ENCODE measurements around the gene LZIC. TPM values are rescaled to one million over a fixed set of nuclear protein-coding genes. Genes with fewer than 3 reads are reported as not detected.

Gene LZIC
- total RNA-seq, 1 donor from 2014 or later, result 31.2 TPM

- no peak overlapping the region for H3K4me3 Mint-ChIP-seq (ENCODE audit: unreplicated experiment)
- TF ChIP-seq CTCF (IDR thresholded peaks at IDR 0.05; ENCODE audit: unreplicated experiment), result no peak
- no peak overlapping the region for H3K27ac Mint-ChIP-seq (ENCODE audit: unreplicated experiment)
- no peak for DNase-seq (ENCODE audit: low spot score)
- H3K27me3 Mint-ChIP-seq (ENCODE audit: unreplicated experiment), result no peaks in the 10 kb centered on the region
- peaks cover 3% of the 10 kb centered on the region for H3K36me3 Mint-ChIP-seq (ENCODE audit: low read depth, unreplicated experiment)
- peaks cover 3% of the 10 kb centered on the region for H3K4me1 Mint-ChIP-seq (ENCODE audit: unreplicated experiment)
- H3K9me3 Mint-ChIP-seq (ENCODE audit: unreplicated experiment), result no peaks in the 10 kb centered on the region
These were observed 41.8 kb downstream of the LZIC start for GRCh38 chr1:9901148-9902059.

- no peak for DNase-seq (ENCODE audit: low spot score)
- TF ChIP-seq CTCF (IDR thresholded peaks at IDR 0.05; ENCODE audit: unreplicated experiment), result no peak
- Mint-ChIP-seq H3K36me3 (ENCODE audit: low read depth, unreplicated experiment) (peaks cover 3% of the 10 kb centered on the region), H3K4me3 (ENCODE audit: unreplicated experiment) (no peak overlapping the region), H3K4me1 (ENCODE audit: unreplicated experiment) (peaks cover 7% of the 10 kb centered on the region), H3K9me3 (ENCODE audit: unreplicated experiment) (no peaks in the 10 kb centered on the region), H3K27me3 (ENCODE audit: unreplicated experiment) (no peaks in the 10 kb centered on the region), H3K27ac (ENCODE audit: unreplicated experiment) (no peak overlapping the region)
These were observed 42.8 kb downstream of the LZIC start for GRCh38 chr1:9900142-9901043.

GRCh38 chr1:9894115-9894514, 49.1 kb downstream of the LZIC start:
- Mint-ChIP-seq H3K9me3 (ENCODE audit: unreplicated experiment) (no peaks in the 10 kb centered on the region), H3K27ac (ENCODE audit: unreplicated experiment) (peak overlapping the region; percentile 84), H3K36me3 (ENCODE audit: low read depth, unreplicated experiment) (peaks cover 8% of the 10 kb centered on the region), H3K27me3 (ENCODE audit: unreplicated experiment) (peaks cover 3% of the 10 kb centered on the region), H3K4me1 (ENCODE audit: unreplicated experiment) (peaks cover 49% of the 10 kb centered on the region), H3K4me3 (ENCODE audit: unreplicated experiment) (no peak overlapping the region)
- TF ChIP-seq CTCF (IDR thresholded peaks at IDR 0.05; ENCODE audit: unreplicated experiment), result no peak
- DNase-seq (ENCODE audit: low spot score), result no peak

- no peak for DNase-seq (ENCODE audit: low spot score)
- peak overlapping the region; percentile 31 for H3K4me3 Mint-ChIP-seq (ENCODE audit: unreplicated experiment)
- peaks cover 3% of the 10 kb centered on the region for H3K27me3 Mint-ChIP-seq (ENCODE audit: unreplicated experiment)
- peaks cover 55% of the 10 kb centered on the region for H3K4me1 Mint-ChIP-seq (ENCODE audit: unreplicated experiment)
- peaks cover 8% of the 10 kb centered on the region for H3K36me3 Mint-ChIP-seq (ENCODE audit: low read depth, unreplicated experiment)
- H3K27ac Mint-ChIP-seq (ENCODE audit: unreplicated experiment), result peak overlapping the region; percentile 84
- no peak for TF ChIP-seq CTCF (IDR thresholded peaks at IDR 0.05; ENCODE audit: unreplicated experiment)
- no peaks in the 10 kb centered on the region for H3K9me3 Mint-ChIP-seq (ENCODE audit: unreplicated experiment)
These were observed 50.3 kb downstream of the LZIC start for GRCh38 chr1:9892563-9893528.
